GM12865 (cell line): ENCODE results near the gene DNAJC13.

Source experiments
- DNase-seq: peaks from one replicate; pipeline ENCODE4 v3.0.0; 2010; ENCODE audit warnings: low read depth
- H3K4me3 ChIP-seq: 2 replicates; pipeline ENCODE4 v1.5.1; 2011; ENCODE audit warnings: mild to moderate bottlenecking, low read depth, low read length, control low read depth
- TF ChIP-seq, protein P1 (sequence below): IDR thresholded peaks from 2 replicates; pipeline ENCODE4 v1.5.1; 2011; ENCODE audit warnings: low read length, control low read depth, low read depth, inconsistent platforms; ENCODE audit not compliant: insufficient read depth; ENCODE audit errors: missing control alignments

The DNAJC13 gene

DNA sequence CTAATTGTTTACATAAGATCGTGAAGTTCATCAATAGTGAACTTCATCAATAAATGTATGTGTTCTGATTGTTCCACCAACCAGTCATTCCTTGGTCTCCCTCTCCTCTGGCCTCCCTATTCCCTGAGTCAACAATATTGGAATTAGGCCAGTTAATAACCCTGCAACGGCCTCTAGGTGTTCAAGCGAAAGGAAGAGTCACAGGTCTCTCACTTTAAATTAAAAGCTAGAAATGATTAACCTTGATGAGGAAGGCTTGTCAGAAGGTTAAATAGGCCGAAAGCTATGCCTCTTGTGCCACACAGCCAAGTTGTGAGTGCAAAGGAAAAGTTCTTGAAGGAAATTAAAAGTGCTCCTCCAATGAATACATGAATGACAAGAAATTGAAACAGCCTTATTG lies 90.4 kb downstream of the DNAJC13 start:
- no peak overlapping the region for H3K4me3 ChIP-seq
- DNase-seq: no peak
- TF ChIP-seq, protein P1, sequence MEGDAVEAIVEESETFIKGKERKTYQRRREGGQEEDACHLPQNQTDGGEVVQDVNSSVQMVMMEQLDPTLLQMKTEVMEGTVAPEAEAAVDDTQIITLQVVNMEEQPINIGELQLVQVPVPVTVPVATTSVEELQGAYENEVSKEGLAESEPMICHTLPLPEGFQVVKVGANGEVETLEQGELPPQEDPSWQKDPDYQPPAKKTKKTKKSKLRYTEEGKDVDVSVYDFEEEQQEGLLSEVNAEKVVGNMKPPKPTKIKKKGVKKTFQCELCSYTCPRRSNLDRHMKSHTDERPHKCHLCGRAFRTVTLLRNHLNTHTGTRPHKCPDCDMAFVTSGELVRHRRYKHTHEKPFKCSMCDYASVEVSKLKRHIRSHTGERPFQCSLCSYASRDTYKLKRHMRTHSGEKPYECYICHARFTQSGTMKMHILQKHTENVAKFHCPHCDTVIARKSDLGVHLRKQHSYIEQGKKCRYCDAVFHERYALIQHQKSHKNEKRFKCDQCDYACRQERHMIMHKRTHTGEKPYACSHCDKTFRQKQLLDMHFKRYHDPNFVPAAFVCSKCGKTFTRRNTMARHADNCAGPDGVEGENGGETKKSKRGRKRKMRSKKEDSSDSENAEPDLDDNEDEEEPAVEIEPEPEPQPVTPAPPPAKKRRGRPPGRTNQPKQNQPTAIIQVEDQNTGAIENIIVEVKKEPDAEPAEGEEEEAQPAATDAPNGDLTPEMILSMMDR: no peak

GRCh38 chr3:132509096-132509495 lies 91.8 kb downstream of the DNAJC13 start:
- H3K4me3 ChIP-seq: no peak overlapping the region
- DNase-seq: no peak
- TF ChIP-seq, protein P1: no peak

DNA sequence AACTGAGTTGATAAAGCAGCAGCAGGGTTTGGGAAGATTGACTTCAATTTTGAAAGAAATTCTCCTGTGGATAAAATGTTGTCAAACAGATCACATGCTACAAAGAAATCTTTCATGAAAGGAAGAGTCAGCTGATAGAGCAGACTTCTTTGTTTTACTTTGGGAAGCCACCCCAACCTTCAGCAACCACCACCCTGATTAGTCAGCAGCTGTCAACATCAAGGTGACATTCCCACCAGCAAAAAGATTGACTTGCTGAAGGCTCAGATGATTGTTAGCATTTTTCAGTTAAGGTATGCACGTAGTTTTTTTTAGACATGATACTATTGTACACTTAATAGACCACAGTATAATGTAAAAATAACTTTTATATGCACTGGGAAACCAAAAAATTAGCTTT lies 92.2 kb downstream of the DNAJC13 start:
- TF ChIP-seq, protein P1: no peak
- DNase-seq: no peak
- H3K4me3 ChIP-seq: no peak overlapping the region

- TF ChIP-seq, protein P1: no peak
- no peak overlapping the region for H3K4me3 ChIP-seq
- DNase-seq: no peak
Observed at GRCh38 chr3:132513057-132513456, 95.8 kb downstream of the DNAJC13 start.

DNA sequence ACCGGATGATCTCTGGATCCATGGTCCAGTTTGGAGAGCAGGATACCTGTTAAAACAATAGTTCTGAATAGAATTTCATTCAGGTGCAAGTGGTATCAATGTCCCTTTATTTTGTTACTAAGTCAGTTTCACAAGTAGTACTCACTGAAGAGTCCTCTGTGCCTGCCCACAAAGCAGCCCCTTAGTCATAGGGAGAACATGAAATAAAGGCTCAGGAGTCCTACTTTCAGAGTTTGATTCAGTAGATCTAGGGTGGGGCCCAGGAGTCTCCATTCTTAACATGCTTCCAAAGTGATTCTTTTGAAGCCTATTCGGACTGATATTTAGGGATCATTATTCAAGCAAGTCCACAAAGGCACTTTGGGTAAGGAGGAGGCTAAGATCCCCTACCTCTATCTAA lies 100.0 kb downstream of the DNAJC13 start:
- no peak for DNase-seq
- no peak overlapping the region for H3K4me3 ChIP-seq
- TF ChIP-seq, protein P1: no peak

DNA sequence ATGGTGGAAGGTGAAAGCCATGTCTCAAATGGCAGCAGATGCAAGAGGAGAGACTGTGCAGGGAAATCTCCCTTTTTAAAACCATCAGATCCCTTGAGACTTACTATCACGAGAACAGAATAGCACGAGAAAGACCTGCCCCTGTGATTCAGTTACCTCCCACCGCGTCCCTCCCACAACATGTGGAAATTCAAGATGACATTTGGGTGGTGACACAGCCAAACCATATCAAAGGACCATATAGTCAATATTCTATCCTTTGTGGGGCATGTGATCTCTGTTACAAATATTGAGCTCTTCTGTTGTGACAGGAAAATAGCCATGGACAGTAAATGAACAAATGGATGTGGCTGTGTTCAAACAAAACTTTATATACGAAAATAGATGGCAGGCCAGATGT lies 102.6 kb downstream of the DNAJC13 start:
- no peak overlapping the region for H3K4me3 ChIP-seq
- no peak for DNase-seq
- TF ChIP-seq, protein P1: no peak

GRCh38 chr3:132521901-132522300 lies 104.6 kb downstream of the DNAJC13 start:
- no peak overlapping the region for H3K4me3 ChIP-seq
- TF ChIP-seq, protein P1: no peak
- no peak for DNase-seq
